Testis (tissue), 2 donors: ENCODE measurements around the gene MORN2.

Experiments used
- CTCF ChIP-seq, 3 experiments: fragments of 450-650 bp in 2 of 3; fragments of 200-600 bp in 1 of 3; sonication (generic) in 1 of 3; IDR thresholded peaks; one replicate each; pipeline ENCODE4 v1.5.1; 2016 to 2019; ENCODE audit warnings: antibody characterized with exemption in 3 of 3, mild to moderate bottlenecking in 2 of 3, moderate library complexity in 1 of 3
- POLR2A ChIP-seq: fragments of 450-650 bp; IDR thresholded peaks from one replicate; pipeline ENCODE4 v1.6.1; 2017; ENCODE audit warnings: antibody characterized with exemption, mild to moderate bottlenecking, moderate library complexity

GRCh38 chr2:38911191-38911590 is 35.4 kb downstream of the MORN2 start:
- TF ChIP-seq CTCF (IDR thresholded peaks at IDR 0.05) (no peak), POLR2A (no peak)
